Stimulated activated CD4-positive, alpha-beta T cell treated with anti-CD3 and anti-CD28 coated beads, TNF-alpha, amount 100 ng/mL, for 48 hours (primary cell): ENCODE data around the gene IGSF23.
"Not testable (repeated sequence)": the region's sequence is repeated elsewhere in the genome, so short reads cannot be mapped to it uniquely, and the experiment has no call there.

Experiments used
- DNase-seq, 3 donors: peaks; one replicate each; pipeline ENCODE4 v3.0.0-alpha.2; 2020; ENCODE audit warnings: low read depth in 3 of 3

The IGSF23 gene

DNA sequence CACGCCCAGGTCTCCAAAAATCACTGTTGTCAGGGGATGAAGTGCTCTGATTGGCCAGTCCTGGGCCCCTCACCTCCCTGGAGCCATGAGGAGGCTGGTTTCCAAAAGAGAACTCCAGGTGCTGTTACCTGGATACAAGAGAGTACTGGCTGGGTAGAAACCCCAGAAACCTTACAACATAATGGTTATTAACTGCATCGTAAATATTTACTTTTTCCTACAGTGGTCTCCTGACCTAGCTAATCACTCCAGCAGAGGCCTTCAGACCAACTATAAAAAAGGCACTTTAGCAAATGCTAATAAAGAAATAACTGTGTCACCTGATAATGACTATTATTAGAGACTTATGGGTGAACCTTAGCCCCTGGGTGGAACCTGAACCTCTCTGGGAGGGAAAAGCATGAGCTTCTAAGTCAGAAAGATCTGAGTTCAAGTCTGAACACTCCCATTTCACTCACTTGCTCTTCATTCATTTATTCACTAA is 1.5 kb upstream of the IGSF23 start:
- DNase-seq, result no peak

GRCh38 chr19:44614313-44614712 is 950 bp downstream of the IGSF23 start:
- no peak for DNase-seq

DNA sequence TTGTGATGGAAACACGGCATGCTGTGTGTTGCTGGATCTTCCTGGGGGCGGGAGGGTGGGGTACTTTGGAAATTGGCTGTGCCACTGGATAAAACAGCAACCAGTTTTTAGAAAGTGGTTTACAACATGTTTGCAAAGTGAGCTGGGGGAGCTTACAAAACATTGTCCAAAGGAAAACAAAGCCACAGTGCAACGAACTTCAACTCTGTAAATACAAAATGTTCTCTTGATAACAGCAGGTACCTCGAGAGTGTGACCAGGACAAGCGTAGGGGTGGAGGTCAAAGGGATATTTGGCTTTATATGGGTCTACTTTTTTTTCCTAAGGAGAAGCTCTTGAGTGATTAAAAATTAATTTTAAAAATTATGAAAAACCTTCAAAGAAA is 2.5 kb downstream of the IGSF23 start:
- DNase-seq, result no peak

- no peak for DNase-seq
These were observed 3.9 kb downstream of the IGSF23 start for GRCh38 chr19:44617110-44617880.

DNA sequence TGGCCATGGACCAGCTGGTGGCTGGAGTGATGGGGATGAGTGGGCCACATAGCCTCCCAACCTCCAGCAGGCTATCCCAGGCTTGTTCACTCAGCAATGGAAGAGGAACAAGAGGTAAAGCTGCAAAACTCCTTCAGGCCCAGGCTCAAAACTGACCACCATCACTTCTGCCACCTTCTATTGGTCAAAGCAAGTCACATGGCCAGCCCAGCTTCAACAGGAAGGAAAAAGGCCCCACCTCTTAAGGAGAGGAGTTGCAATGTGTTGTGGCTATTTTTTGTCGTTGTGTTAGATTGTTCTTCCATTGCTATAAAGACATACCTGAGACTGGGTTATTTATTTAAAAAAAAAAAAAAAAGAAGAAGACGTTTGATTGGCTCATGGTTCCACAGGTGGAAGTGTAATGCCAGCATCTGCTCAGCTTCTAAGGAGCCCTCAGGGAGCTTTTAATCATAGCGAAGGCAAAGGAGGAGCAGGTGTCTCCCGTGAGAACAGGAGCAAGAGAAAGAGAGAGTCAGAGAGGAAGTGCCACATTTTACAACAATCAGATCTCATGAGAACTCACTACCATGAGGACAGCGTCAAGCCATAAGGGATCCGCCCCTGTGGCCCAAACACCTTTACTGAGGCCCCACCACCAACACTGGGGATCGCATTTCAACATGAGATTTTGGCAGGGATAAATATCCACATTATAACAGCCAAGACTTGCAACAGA is 5.4 kb downstream of the IGSF23 start:
- no peak for DNase-seq

GRCh38 chr19:44620667-44621066 is 7.3 kb downstream of the IGSF23 start:
- DNase-seq, result no peak

DNA sequence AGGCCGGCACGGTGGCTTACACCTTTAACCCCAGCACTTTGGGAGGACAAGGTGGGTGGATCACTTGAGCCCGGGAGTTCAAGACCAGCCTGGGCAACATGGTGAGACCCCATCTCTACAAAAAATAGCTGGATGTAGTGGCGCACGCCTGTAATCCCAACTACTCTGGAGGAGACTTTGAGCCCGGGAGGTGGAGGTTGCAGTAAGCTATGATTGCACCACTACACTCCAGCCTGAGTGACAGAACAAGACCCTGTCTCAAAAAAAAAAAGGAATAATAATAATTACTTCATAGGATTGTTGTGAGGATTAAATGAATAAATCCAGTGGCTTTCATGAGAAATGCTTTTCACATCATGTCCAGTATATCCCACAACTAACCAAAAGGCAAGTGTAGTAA is 8.0 kb downstream of the IGSF23 start:
- no peak for DNase-seq

DNA sequence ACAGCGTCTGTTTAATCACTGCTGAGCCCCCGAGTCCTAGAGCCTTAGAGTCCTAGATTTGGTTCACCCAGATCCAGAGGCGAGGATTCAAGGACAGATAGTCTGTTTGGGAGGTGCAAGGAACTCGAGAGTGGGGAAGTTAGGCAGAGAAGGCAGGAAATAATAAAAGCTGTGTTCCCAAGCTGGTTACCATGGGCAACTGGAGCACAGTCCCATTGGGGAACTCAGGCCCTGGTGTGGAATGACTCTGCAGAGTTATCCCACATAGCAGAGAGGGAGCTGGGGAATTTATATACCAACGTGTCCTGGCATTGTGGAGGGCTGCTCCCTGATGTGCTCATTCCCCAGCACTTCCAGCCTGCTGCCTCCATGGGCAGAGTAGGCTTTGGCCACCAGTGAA is 9.7 kb downstream of the IGSF23 start:
- no peak for DNase-seq

DNA sequence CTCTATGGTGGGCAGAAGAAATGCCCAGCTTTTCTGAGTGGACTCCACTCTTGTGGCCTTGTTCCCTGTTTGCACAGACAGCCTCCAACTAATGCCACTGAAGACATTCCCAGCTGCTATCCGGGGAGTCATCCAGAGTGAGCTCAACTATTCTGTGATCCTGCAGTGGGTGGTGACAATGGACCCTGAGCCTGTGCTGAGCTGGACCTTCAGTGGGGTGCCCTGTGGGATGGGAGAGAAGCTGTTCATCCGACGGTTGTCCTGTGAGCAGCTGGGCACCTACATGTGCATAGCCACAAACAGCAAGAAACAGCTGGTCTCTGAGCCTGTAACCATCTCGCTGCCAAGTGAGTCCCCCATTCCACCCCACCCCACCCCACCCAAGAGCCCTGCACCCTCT is 10.3 kb downstream of the IGSF23 start:
- no peak for DNase-seq

DNA sequence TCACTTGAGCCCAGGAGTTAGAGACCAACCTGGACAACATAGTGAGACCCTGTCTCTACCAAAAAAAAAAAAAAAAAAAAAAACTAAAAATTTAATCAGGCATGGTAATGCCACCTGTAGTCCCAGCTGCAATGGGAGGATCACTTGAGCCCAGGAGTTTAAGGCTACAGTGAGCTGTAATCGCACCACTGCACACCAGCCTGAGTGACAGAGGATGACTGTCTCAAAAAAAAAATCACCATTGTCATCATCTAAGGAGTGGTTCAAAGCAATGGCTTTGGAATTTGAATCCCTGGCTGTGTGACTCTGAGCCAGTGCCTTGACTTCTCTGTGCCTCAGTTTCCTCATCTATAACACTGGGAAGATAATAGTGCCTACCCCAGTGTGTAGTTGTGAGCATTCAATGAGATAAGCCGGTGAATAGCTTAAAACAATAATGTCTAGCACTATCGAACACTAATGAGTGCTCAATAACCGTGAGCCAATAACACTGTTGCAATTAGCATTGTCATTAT is 11.5 kb downstream of the IGSF23 start:
- no peak for DNase-seq

DNA sequence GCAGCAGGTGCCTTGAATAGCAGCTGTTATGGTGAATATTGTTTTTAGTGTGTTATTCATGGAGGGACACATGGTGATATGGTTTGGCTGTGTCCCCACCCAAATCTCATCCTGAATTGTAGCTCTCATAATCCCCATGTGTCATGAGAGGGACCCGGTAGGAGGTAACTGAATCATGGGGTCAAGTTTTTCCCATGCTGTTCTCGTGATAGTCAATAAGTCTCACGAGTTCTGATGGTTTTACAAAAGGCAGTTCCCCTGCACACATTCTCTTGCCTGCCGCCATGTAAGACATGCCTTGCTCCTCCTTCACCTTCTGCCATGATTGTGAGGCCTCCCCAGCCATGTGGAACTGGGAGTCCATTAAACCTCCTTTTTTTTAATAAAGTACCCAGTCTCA is 12.3 kb downstream of the IGSF23 start:
- not testable (repeated sequence) for DNase-seq

- DNase-seq, result no peak
These were observed 12.8 kb downstream of the IGSF23 start for GRCh38 chr19:44626048-44626624.

- DNase-seq, result no peak
These were observed 14.3 kb downstream of the IGSF23 start for GRCh38 chr19:44627631-44628030.

DNA sequence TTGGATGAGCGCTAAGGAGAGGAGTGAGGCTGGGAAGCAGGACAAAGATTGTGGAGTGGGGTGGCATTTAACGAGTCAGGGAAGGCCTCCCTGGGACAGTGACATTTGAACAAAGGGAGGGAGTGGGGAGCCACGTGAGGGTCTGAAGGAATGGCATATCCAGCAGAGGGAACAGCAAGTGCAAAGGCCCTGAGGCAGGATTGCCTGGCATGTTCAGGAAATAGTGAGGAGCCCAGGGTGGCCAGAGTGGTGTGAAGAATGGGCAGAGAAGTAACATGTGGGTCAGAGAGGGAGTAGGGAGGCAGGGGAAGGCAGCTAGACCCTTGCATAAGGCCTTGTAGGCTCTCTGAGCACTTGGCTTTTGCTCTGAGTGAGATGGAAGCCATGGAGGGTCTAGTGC is 15.4 kb downstream of the IGSF23 start:
- no peak for DNase-seq

GRCh38 chr19:44631611-44632010 is 18.2 kb downstream of the IGSF23 start:
- DNase-seq, result not testable (repeated sequence)

DNA sequence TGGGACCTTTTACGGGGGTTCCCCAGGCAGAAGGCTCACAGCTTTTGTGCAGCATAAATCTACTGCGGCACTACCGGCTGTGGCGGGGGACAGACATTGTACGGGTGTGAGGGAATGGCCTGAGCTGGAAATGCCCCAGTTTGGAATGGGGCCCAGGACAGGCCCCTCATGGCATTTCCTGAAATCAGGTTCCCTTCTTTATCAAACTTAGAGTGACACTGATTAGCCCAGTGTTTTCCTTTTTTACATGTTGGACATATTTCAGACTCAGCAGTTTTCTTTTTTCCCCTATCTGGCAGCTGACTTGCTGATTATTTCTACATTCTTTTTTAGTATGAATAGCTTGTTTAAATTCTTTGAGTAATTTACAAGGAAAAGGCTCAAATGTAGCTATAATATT is 20.7 kb downstream of the IGSF23 start:
- not testable (repeated sequence) for DNase-seq

DNA sequence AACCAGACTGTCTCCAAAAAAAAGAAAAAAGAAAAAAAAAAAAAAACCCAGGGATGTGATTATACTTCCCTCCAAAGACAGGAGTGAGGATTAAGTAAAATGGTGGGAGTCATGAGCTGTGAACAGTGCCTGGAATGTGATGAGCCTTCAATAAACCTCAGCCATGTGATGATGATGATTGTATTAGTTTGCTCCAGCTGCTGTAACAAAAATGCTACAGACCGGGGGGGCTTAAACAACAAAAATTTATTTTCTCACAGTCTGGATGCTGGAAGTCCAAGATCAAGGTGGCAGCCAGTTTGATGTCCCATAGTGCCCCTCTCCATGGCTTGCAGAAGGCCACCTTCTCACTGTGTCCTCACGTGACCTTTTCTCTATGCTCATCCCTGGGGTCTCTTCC is 21.4 kb downstream of the IGSF23 start:
- DNase-seq, result no peak

DNA sequence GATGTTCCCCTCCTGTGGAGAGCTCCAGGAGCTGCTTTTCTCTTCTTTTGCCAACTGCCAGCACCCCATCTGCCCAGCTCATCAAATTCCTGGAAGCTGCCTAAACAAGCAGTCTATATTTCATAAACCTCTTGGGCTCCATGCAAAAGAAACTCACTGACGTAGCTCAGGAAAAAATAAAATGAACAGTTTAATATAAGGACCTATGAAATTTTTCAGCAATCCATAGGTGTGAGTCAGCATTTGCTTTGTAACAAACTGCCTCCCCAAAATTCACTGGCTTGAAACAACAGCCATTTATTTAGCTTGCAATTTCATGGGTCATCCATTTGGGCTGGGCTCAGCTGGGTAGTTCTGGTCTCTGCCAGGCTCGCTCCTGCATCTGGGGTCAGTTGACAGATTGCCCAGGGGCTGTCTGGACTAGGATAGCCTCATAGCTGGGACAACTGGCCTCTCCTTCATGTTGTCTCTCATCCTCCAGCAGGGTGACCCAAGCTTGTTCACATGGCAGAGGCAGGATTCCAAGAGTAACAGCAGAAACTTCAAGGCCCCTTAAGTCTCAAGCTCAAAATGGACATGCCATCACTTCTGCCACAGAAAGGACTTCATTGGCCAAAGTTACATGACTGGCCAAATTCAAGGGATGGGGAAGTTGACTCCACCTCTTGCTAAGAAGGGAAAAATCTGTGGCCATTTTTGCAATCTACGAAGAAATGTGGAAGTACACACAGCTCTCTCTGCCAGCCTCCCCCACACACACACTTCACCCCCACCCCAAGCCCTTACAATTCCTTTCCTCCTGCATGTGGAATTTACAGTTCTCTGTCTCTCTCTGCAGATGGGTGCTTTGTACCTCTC is 22.4 kb downstream of the IGSF23 start:
- no peak for DNase-seq

- DNase-seq, result no peak
These were observed 23.4 kb downstream of the IGSF23 start for GRCh38 chr19:44636439-44637389.

- DNase-seq, result no peak
These were observed 24.0 kb downstream of the IGSF23 start for GRCh38 chr19:44637390-44637764.

DNA sequence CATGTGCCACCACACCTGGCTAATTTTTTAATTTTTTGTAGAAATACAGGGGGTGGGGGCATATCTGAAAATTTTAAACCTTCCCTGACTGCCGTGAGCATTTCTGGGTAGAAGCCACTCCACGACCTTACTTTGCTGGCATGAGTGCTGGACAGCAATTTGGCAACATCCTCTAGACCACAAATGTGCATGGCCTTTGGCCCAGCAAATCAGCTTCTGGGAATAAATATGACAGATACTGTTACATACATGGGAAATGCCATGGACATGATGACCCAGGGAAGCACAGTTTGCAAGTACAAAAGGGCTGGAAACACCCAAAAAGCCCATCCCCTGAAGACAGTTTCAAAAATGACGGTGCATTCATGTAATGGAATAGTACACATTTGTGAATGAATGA is 27.2 kb downstream of the IGSF23 start:
- no peak for DNase-seq
